GM20431 (cell line): Measurements from ENCODE around the gene SGSH.

ENCODE experiments used
- in situ Hi-C: fragments of 300-500 bp; cut with MseI, MboI; formaldehyde crosslinking; loops from one replicate; pipeline ENCODE4 v1.15.0; 2020; ENCODE audit warnings: low sequenced_read_pairs; ENCODE audit not compliant: unreplicated experiment

The SGSH gene

GRCh38 chr17:80232438-80232837 lies 12.3 kb upstream of the SGSH start:
- in situ Hi-C loops, result no loop called here

- in situ Hi-C loops, result no loop called here
Measured at GRCh38 chr17:80229011-80229410, 8.9 kb upstream of the SGSH start.

- in situ Hi-C loops, result no loop called here
Measured at GRCh38 chr17:80228477-80228876, 8.3 kb upstream of the SGSH start.

- in situ Hi-C loops, result no loop called here
Measured at GRCh38 chr17:80227666-80228065, 7.5 kb upstream of the SGSH start.

GRCh38 chr17:80227156-80227555 lies 7.0 kb upstream of the SGSH start:
- in situ Hi-C loops, result no loop called here

- in situ Hi-C loops, result no loop called here
Measured at GRCh38 chr17:80225230-80225629, 5.1 kb upstream of the SGSH start.

- in situ Hi-C loops, result no loop called here
Measured at GRCh38 chr17:80224683-80225082, 4.5 kb upstream of the SGSH start.

GRCh38 chr17:80223838-80224497 lies 3.8 kb upstream of the SGSH start:
- in situ Hi-C loops, result no loop called here

- in situ Hi-C loops, result no loop called here
Measured at GRCh38 chr17:80223142-80223815, 3.1 kb upstream of the SGSH start.

- in situ Hi-C loops, result no loop called here
Measured at GRCh38 chr17:80222376-80223141, 2.4 kb upstream of the SGSH start.

GRCh38 chr17:80221351-80222105 lies 1.4 kb upstream of the SGSH start:
- in situ Hi-C loops, result no loop called here

GRCh38 chr17:80220736-80221215 lies 643 bp upstream of the SGSH start:
- in situ Hi-C loops, result no loop called here

GRCh38 chr17:80219763-80220053 lies 425 bp downstream of the SGSH start:
- in situ Hi-C loops, result no loop called here

GRCh38 chr17:80219013-80219762 lies 945 bp downstream of the SGSH start:
- in situ Hi-C loops, result no loop called here

GRCh38 chr17:80218391-80218790 lies 1.7 kb downstream of the SGSH start:
- in situ Hi-C loops, result no loop called here

GRCh38 chr17:80217703-80218362 lies 2.3 kb downstream of the SGSH start:
- in situ Hi-C loops, result no loop called here

- in situ Hi-C loops, result no loop called here
Measured at GRCh38 chr17:80216473-80217456, 3.4 kb downstream of the SGSH start.

GRCh38 chr17:80214878-80215210 lies 5.3 kb downstream of the SGSH start:
- in situ Hi-C loops, result no loop called here
